Smooth muscle cell (in vitro differentiated cells): ENCODE measurements around the gene EML6. TPM values are rescaled to one million over a fixed set of nuclear protein-coding genes. Genes with fewer than 3 reads are reported as not detected.

Source experiments
- DNase-seq: peaks from one replicate; lab custom pipeline; 2025; ENCODE audit not compliant: unreplicated experiment; lab: John Stamatoyannopoulos, UW
- H2AFZ ChIP-seq: fragments of 200-600 bp; sonication (generic); 2 replicates; pipeline ENCODE4 v1.6.0; 2016; ENCODE audit warnings: antibody characterized with exemption, low read depth, mild to moderate bottlenecking
- H3F3A ChIP-seq: fragments of 200-600 bp; sonication (generic); 2 replicates; pipeline ENCODE4 v1.6.0; 2017; ENCODE audit warnings: antibody characterized with exemption, low read depth
- H3K27ac ChIP-seq: fragments of 200-600 bp; sonication (generic); 2 replicates; pipeline ENCODE4 v1.5.1; 2016; ENCODE audit warnings: low read depth, mild to moderate bottlenecking
- H3K27me3 ChIP-seq: fragments of 200-600 bp; sonication (generic); 2 replicates; pipeline ENCODE4 v1.6.1; 2016; ENCODE audit warnings: low read depth, mild to moderate bottlenecking
- H3K36me3 ChIP-seq: fragments of 200-600 bp; sonication (generic); 2 replicates; pipeline ENCODE4 v1.5.1; 2016; ENCODE audit warnings: low read depth
- H3K4me1 ChIP-seq: fragments of 200-600 bp; sonication (generic); 2 replicates; pipeline ENCODE4 v1.5.1; 2016; ENCODE audit warnings: low read depth
- H3K4me2 ChIP-seq: fragments of 200-600 bp; sonication (generic); 2 replicates; pipeline ENCODE4 v1.6.0; 2016; ENCODE audit warnings: mild to moderate bottlenecking
- H3K4me3 ChIP-seq: fragments of 200-600 bp; sonication (generic); 2 replicates; pipeline ENCODE4 v1.5.1; 2016; ENCODE audit warnings: mild to moderate bottlenecking
- H3K79me2 ChIP-seq: fragments of 200-600 bp; sonication (generic); 2 replicates; pipeline ENCODE4 v1.6.0; 2016; ENCODE audit warnings: low read depth, mild to moderate bottlenecking
- H3K9ac ChIP-seq: fragments of 200-600 bp; sonication (generic); 2 replicates; pipeline ENCODE4 v1.6.0; 2016; ENCODE audit warnings: low read depth
- H3K9me3 ChIP-seq: fragments of 200-600 bp; sonication (generic); replicated peaks from 2 replicates; pipeline ENCODE4 v1.5.1; 2016; ENCODE audit warnings: low read depth
- H4K20me1 ChIP-seq: fragments of 200-600 bp; sonication (generic); 2 replicates; pipeline ENCODE4 v1.6.0; 2016; ENCODE audit warnings: low read depth
- WGBS: methylation state at CpG from one replicate; pipeline ENCODE4 v1.1.7; 2016; ENCODE audit warnings: low lambda C conversion rate; 5-methylcytosine and 5-hydroxymethylcytosine counted together
- polyA plus RNA-seq: library from polyadenylated mRNA; unstranded; fragments of >200 nt; fragmentation: Nextera tagmentation; extraction: Ambion mirVana; gene quantifications from 2 replicates; pipeline ENCODE4 v1.2.1, GENCODE V29; 2016
- total RNA-seq: library from RNA; depleted of rRNA; stranded (reverse); fragments of >200 nt; gene quantifications from 2 replicates; pipeline ENCODE4 v1.2.3, GENCODE V29; 2014
- TF ChIP-seq, protein P1 (sequence below): fragments of 200-600 bp; sonication (generic); IDR thresholded peaks from 2 replicates; pipeline ENCODE4 v1.5.1; 2017; ENCODE audit warnings: borderline replicate concordance, mild to moderate bottlenecking, antibody characterized with exemption; ENCODE audit not compliant: insufficient read depth, poor library complexity, severe bottlenecking

EML6 gene
- total and polyA plus RNA-seq, 2 experiments from 2014 or later = 0.49 to 0.54 TPM

DNA sequence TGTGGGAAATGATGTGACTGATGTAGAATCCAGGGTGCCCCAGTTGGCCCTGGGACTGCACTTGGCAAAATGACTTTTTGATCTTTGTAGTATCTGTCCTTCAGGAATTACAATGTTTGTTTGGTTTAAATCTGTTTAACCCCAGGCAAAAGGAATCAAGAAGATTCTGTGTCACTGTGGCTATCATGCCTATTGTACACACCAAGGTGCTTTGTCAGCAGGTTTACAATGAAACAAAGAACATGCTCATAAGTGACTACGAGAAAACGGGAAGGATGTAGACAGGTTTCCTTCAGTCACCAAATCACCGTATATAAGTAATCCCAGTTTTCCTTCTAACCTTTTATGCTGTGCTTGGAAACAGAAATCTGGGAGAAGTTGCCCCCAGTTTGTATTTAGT lies 217.3 kb downstream of the EML6 start:
- TF ChIP-seq, protein P1, sequence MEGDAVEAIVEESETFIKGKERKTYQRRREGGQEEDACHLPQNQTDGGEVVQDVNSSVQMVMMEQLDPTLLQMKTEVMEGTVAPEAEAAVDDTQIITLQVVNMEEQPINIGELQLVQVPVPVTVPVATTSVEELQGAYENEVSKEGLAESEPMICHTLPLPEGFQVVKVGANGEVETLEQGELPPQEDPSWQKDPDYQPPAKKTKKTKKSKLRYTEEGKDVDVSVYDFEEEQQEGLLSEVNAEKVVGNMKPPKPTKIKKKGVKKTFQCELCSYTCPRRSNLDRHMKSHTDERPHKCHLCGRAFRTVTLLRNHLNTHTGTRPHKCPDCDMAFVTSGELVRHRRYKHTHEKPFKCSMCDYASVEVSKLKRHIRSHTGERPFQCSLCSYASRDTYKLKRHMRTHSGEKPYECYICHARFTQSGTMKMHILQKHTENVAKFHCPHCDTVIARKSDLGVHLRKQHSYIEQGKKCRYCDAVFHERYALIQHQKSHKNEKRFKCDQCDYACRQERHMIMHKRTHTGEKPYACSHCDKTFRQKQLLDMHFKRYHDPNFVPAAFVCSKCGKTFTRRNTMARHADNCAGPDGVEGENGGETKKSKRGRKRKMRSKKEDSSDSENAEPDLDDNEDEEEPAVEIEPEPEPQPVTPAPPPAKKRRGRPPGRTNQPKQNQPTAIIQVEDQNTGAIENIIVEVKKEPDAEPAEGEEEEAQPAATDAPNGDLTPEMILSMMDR = no peak
- Histone ChIP-seq H3K36me3 (no peaks in the 10 kb centered on the region), H4K20me1 (no peaks in the 10 kb centered on the region), H3K27me3 (no peaks in the 10 kb centered on the region), H3F3A (no peaks in the 10 kb centered on the region), H3K9ac (no peak overlapping the region), H3K79me2 (no peaks in the 10 kb centered on the region), H3K4me2 (no peak overlapping the region), H2AFZ (no peak overlapping the region), H3K9me3 (no peaks in the 10 kb centered on the region), H3K4me3 (no peak overlapping the region), H3K27ac (no peak overlapping the region), H3K4me1 (no peaks in the 10 kb centered on the region)
- 51% methylated on average over 3 of the region's 3 CpGs for WGBS
- no peak for DNase-seq

DNA sequence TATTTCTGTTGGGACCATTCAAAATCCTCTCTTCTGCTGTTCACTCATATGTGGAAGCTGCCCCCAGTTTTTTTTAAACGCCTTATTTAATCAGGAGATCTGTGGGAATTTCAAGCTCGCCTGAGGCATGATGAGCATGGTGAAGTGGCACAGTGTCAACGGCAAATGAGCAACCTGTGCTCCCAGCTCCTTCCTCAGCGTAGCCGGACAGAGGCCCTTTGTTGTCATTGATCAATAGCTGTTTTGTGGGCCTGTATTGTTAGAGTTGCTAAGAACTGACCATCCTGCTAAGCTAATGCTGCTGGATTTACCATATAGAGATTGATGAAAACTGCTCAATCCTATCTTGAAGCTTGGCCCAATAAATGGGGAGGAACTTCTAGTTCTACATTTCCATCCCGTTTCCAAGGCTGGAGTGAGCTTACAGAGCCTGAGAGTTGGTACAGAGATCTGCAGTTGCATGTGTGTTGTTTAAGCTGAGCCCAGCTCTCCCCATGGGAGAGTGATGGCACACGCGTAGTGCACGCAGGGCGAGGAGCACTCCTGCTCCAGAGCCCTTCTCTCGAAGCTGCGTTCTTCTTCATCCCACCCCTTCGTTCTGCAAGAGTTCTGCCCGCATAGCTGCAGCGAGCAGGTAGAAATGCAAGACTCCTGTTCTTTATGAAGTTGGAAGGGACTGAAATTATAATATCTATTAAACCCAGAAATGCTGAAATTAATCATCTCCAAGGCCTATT lies 218.0 kb downstream of the EML6 start:
- TF ChIP-seq, protein P1 = no peak
- H3K4me3 ChIP-seq = no peak overlapping the region
- no peaks in the 10 kb centered on the region for H3K27me3 ChIP-seq
- no peak overlapping the region for H3K4me2 ChIP-seq
- no peak overlapping the region for H3K9ac ChIP-seq
- H3F3A ChIP-seq = no peaks in the 10 kb centered on the region
- no peaks in the 10 kb centered on the region for H3K36me3 ChIP-seq
- no peaks in the 10 kb centered on the region for H3K79me2 ChIP-seq
- DNase-seq = no peak
- no peaks in the 10 kb centered on the region for H4K20me1 ChIP-seq
- H2AFZ ChIP-seq = no peak overlapping the region
- H3K27ac ChIP-seq = no peak overlapping the region
- H3K4me1 ChIP-seq = no peaks in the 10 kb centered on the region
- H3K9me3 ChIP-seq = no peaks in the 10 kb centered on the region
- WGBS = 94% methylated on average over 15 of the region's 15 CpGs

DNA sequence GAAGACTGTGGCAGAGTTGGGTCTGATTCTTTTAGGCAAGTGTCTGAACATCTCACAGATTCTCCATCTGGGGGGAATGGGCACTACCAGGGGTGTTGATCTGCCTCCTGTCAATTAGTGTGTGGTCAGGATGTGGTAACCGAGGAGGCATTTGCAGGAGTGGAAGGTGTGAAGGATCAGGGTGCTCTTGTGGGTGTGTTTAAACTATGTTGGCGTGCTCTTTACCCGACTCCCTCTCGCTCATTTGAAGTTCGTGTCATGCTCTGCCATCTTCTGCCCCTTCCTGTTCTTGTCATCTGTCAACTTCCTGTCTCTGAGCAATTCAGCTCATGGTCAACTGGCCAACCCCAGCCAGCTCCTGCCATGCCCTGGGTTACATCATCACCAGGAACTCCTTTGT lies 218.9 kb downstream of the EML6 start:
- no peaks in the 10 kb centered on the region for H3K79me2 ChIP-seq
- H4K20me1 ChIP-seq = no peaks in the 10 kb centered on the region
- WGBS = 84% methylated on average over 5 of the region's 5 CpGs
- H2AFZ ChIP-seq = no peak overlapping the region
- H3K36me3 ChIP-seq = no peaks in the 10 kb centered on the region
- H3F3A ChIP-seq = no peaks in the 10 kb centered on the region
- H3K27ac ChIP-seq = no peak overlapping the region
- H3K4me3 ChIP-seq = no peak overlapping the region
- no peak overlapping the region for H3K4me2 ChIP-seq
- H3K4me1 ChIP-seq = peaks cover 2% of the 10 kb centered on the region
- no peak overlapping the region for H3K9ac ChIP-seq
- DNase-seq = no peak
- H3K27me3 ChIP-seq = no peaks in the 10 kb centered on the region
- no peaks in the 10 kb centered on the region for H3K9me3 ChIP-seq
- TF ChIP-seq, protein P1 = no peak

DNA sequence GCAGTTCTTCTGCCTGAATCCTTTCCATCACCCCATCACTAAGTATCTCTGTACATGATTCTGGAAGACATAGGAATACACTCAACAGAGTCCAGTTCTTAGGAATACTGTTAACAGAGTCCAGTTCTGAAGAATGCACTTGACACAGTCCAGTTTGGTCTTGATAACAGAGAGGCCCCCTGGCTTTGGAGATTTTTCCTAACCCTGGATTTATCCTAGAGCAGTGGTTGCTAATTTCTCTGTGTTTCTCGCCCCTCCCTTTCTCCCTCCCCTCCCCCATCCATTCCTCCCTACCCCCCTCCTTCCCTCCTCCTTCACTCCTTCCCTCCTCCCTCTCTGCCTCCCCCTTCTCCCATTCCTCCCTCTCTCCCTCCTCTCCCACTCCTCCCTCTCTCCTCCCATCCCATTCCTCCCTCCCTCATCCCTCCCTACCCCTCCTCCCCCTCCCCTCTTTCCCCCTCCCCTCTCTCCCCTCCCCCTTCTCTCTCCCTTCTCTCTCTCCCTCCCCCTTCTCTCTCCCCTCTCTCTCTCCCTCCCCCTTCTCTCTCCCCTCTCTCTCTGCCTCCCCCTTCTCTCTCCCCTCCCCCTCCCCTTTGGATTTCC lies 221.4 kb downstream of the EML6 start:
- H3K9me3 ChIP-seq = no peaks in the 10 kb centered on the region
- H3K27me3 ChIP-seq = no peaks in the 10 kb centered on the region
- no peak overlapping the region for H3K4me2 ChIP-seq
- no peaks in the 10 kb centered on the region for H3K79me2 ChIP-seq
- no peak overlapping the region for H2AFZ ChIP-seq
- H3K27ac ChIP-seq = no peak overlapping the region
- no peaks in the 10 kb centered on the region for H3K36me3 ChIP-seq
- TF ChIP-seq, protein P1 = no peak
- no peak overlapping the region for H3K9ac ChIP-seq
- H3K4me3 ChIP-seq = no peak overlapping the region
- DNase-seq = no peak
- WGBS = no CpG with 5 or more reads among the region's 1 CpG
- no peaks in the 10 kb centered on the region for H4K20me1 ChIP-seq
- peaks cover 8% of the 10 kb centered on the region for H3K4me1 ChIP-seq
- no peaks in the 10 kb centered on the region for H3F3A ChIP-seq
